T-cell (primary cell): ENCODE results near the gene FTCD. TPM values are rescaled to one million over a fixed set of nuclear protein-coding genes. Genes with fewer than 3 reads are reported as not detected.
A peak's percentile ranks its signal among the peaks of the same experiment; 100 is the strongest.
"Not testable (repeated sequence)": the region's sequence is repeated elsewhere in the genome, so short reads cannot be mapped to it uniquely, and the experiment has no call there.

Experiments used
- ATAC-seq, 4 experiments: fragments of 200-7000 bp in 3 of 4; fragments of 150-1000 bp in 1 of 4; cut with Tn5 transposase; replicated peaks in 1 of 4; 1 replicate in 3 of 4; 2 replicates in 1 of 4; pipeline ENCODE4 v1.10.0; 2021; ENCODE audit warnings: moderate library complexity in 3 of 4, mild to moderate bottlenecking in 2 of 4, moderate number of reproducible peaks in 1 of 4
- CTCF ChIA-PET, 2 donors: fragments of 300-600 bp; sonication (Branson Sonifier 250); formaldehyde crosslinking; loops; one replicate each; lab custom pipeline; 2022; ENCODE audit warnings: antibody characterized with exemption in 2 of 2; lab: Charles Lee
- POLR2A ChIA-PET, 2 donors: fragments of 300-600 bp; sonication (Branson Sonifier 250); formaldehyde crosslinking; loops; one replicate each; lab custom pipeline; 2022; ENCODE audit warnings: antibody characterized with exemption in 2 of 2; lab: Charles Lee
- DNase-seq, 35 experiments: peaks; one replicate each; pipeline versions ENCODE4 v3.0.0 to v3.0.0-alpha.2; 2013 to 2023
- H3K27ac ChIP-seq: one replicate; pipeline ENCODE4 v1.5.1; 2013; ENCODE audit warnings: low read length
- H3K27me3 ChIP-seq, 2 experiments: replicated peaks in 1 of 2; 1 replicate in 1 of 2; 2 replicates in 1 of 2; pipeline versions ENCODE4 v1.6.1 to v1.7.0; 2013; ENCODE audit warnings: low read length in 1 of 2, mixed read lengths in 1 of 2; ENCODE audit not compliant: control insufficient read depth in 2 of 2, insufficient read depth in 2 of 2; ENCODE audit errors: extremely low read depth in 1 of 2
- H3K36me3 ChIP-seq, 2 donors: 1 replicate in 1 of 2; 2 replicates in 1 of 2; pipeline versions ENCODE4 v1.6.1 to v1.7.0; 2013; ENCODE audit warnings: low read length in 1 of 2; ENCODE audit not compliant: control insufficient read depth in 2 of 2, insufficient read depth in 1 of 2; ENCODE audit errors: extremely low read depth in 1 of 2
- H3K4me1 ChIP-seq, 2 experiments: 1 replicate in 1 of 2; 2 replicates in 1 of 2; pipeline versions ENCODE4 v1.6.1 to v1.7.0; 2013; ENCODE audit warnings: low read length in 2 of 2, mixed read lengths in 1 of 2; ENCODE audit not compliant: insufficient read depth in 2 of 2, control insufficient read depth in 1 of 2; ENCODE audit errors: extremely low read depth in 1 of 2
- H3K4me3 ChIP-seq, 2 donors: 1 replicate in 1 of 2; 2 replicates in 1 of 2; pipeline versions ENCODE4 v1.5.1 to v1.7.0; 2013; ENCODE audit warnings: mild to moderate bottlenecking in 2 of 2, low read length in 1 of 2, moderate library complexity in 1 of 2; ENCODE audit not compliant: control insufficient read depth in 1 of 2; ENCODE audit errors: extremely low read depth in 1 of 2
- H3K9me3 ChIP-seq: 2 replicates; pipeline ENCODE4 v1.7.0; 2013
- H3K27ac Mint-ChIP-seq, 2 donors: one replicate each; pipeline ENCODE4 v1.8.0; 2020 to 2021; ENCODE audit warnings: mild to moderate bottlenecking in 2 of 2, mixed read lengths in 2 of 2
- H3K27me3 Mint-ChIP-seq, 2 donors: one replicate each; pipeline ENCODE4 v1.8.0; 2021 to 2022; ENCODE audit warnings: mixed read lengths in 2 of 2
- H3K36me3 Mint-ChIP-seq: one replicate; pipeline ENCODE4 v1.8.0; 2021; ENCODE audit warnings: mixed read lengths
- H3K4me1 Mint-ChIP-seq, 3 donors: one replicate each; pipeline ENCODE4 v1.8.0; 2020 to 2022; ENCODE audit warnings: mixed read lengths in 3 of 3, mild to moderate bottlenecking in 1 of 3
- H3K4me3 Mint-ChIP-seq, 3 donors: one replicate each; pipeline ENCODE4 v1.8.0; 2020 to 2022; ENCODE audit warnings: mild to moderate bottlenecking in 3 of 3, mixed read lengths in 3 of 3, moderate library complexity in 3 of 3
- H3K9me3 Mint-ChIP-seq, 3 donors: one replicate each; pipeline ENCODE4 v1.8.0; 2020 to 2022; ENCODE audit warnings: mixed read lengths in 3 of 3
- WGBS: methylation state at CpG from one replicate; pipeline ENCODE4 v1.1.5; 2013; ENCODE audit warnings: missing lambda C conversion rate; ENCODE audit not compliant: insufficient coverage; 5-methylcytosine and 5-hydroxymethylcytosine counted together
- total RNA-seq, 35 experiments: library from RNA in 6 of 35; stranded (reverse) in 6 of 35; fragments of 120-200 nt in 1 of 35; gene quantifications; one replicate each; pipeline versions ENCODE4 v1.2.1 to v1.2.4 and lab custom pipeline; 2013 to 2026

FTCD gene
- total RNA-seq, 5 donors from 2014 or later (not counting 1 experiment from before 2014, with no cell fraction given), result 0.95 to 6.1 (median 2.5) TPM; not detected in 1

GRCh38 chr21:46148106-46148505 is 7.3 kb downstream of the FTCD start:
- Mint-ChIP-seq H3K27ac (no peak overlapping the region), H3K9me3 (no peaks in the 10 kb centered on the region), H3K4me1 (peaks cover 7 to 10% (median 8%) of the 10 kb centered on the region in 3 donors), H3K4me3 (no peak overlapping the region), H3K36me3 (no peaks in the 10 kb centered on the region), H3K27me3 (no peaks in the 10 kb centered on the region)
- DNase-seq, result no peak
- CTCF ChIA-PET, result no interaction called here
- Histone ChIP-seq H3K27ac (no peak overlapping the region), H3K9me3 (no peaks in the 10 kb centered on the region), H3K4me3 (no peak overlapping the region), H3K27me3 (peaks cover 0 to 19% of the 10 kb centered on the region in 2 experiments), H3K4me1 (peaks cover 0 to 7% of the 10 kb centered on the region in 2 experiments), H3K36me3 (no peaks in the 10 kb centered on the region)
- 88% methylated on average over 5 of the region's 11 CpGs for WGBS
- POLR2A ChIA-PET, result no interaction called here
- ATAC-seq, result no peak

- H3K36me3 ChIP-seq, H3K27ac Mint-ChIP-seq, H3K27me3 Mint-ChIP-seq, H3K4me3 ChIP-seq, H3K4me3 Mint-ChIP-seq, H3K27ac ChIP-seq, H3K36me3 Mint-ChIP-seq, POLR2A ChIA-PET, H3K4me1 ChIP-seq, H3K9me3 Mint-ChIP-seq, H3K9me3 ChIP-seq: not testable (repeated sequence)
- WGBS, result 73% methylated on average over 8 of the region's 12 CpGs
- peaks cover 7 to 12% (median 8%) of the 10 kb centered on the region in 3 donors for H3K4me1 Mint-ChIP-seq
- ATAC-seq, result peak in 1 of 4 experiments; percentile 25
- peak in 25 of 35 experiments; percentile 16 to 57 (median 29) for DNase-seq
- H3K27me3 ChIP-seq, result peaks cover 0 to 15% of the 10 kb centered on the region in 2 experiments
- CTCF ChIA-PET, result interaction anchor here in 1 of 2 donors (0.7 kb wide), 1 partner anchor 11 kb away, joined by 3 read pairs; no protein-coding TSS in a partner anchor
Observed at GRCh38 chr21:46147429-46147828, 8.0 kb downstream of the FTCD start.

- 84% methylated on average over 12 of the region's 14 CpGs for WGBS
- Histone ChIP-seq H3K36me3 (no peaks in the 10 kb centered on the region), H3K27ac (no peak overlapping the region), H3K9me3 (no peaks in the 10 kb centered on the region), H3K4me3 (no peak overlapping the region), H3K27me3 (peaks cover 0 to 12% of the 10 kb centered on the region in 2 experiments), H3K4me1 (peaks cover 0 to 4% of the 10 kb centered on the region in 2 experiments)
- Mint-ChIP-seq H3K36me3 (no peaks in the 10 kb centered on the region), H3K9me3 (no peaks in the 10 kb centered on the region), H3K27me3 (no peaks in the 10 kb centered on the region), H3K4me1 (peaks cover 7 to 12% (median 8%) of the 10 kb centered on the region in 3 donors), H3K27ac (no peak overlapping the region), H3K4me3 (no peak overlapping the region)
- ChIA-PET POLR2A (no interaction called here), CTCF (no interaction called here)
- no peak for DNase-seq
- ATAC-seq, result no peak
Observed at GRCh38 chr21:46146856-46147255, 8.5 kb downstream of the FTCD start.

GRCh38 chr21:46145840-46146691 is 9.3 kb downstream of the FTCD start:
- peaks cover 0 to 11% of the 10 kb centered on the region in 2 experiments for H3K27me3 ChIP-seq
- Mint-ChIP-seq H3K27me3 (no peaks in the 10 kb centered on the region), H3K36me3 (no peaks in the 10 kb centered on the region), H3K27ac (no peak overlapping the region), H3K4me3 (no peak overlapping the region), H3K4me1 (peaks cover 7 to 12% (median 8%) of the 10 kb centered on the region in 3 donors), H3K9me3 (no peaks in the 10 kb centered on the region)
- ChIA-PET CTCF (no interaction called here), POLR2A (no interaction called here)
- H3K27ac ChIP-seq, result no peak overlapping the region
- ATAC-seq (no peak), DNase-seq (no peak)
- H3K9me3 ChIP-seq, result no peaks in the 10 kb centered on the region
- WGBS, result 94% methylated on average over 49 of the region's 60 CpGs
- peaks cover 0 to 4% of the 10 kb centered on the region in 2 experiments for H3K4me1 ChIP-seq
- H3K4me3 ChIP-seq, result no peak overlapping the region
- no peaks in the 10 kb centered on the region for H3K36me3 ChIP-seq

GRCh38 chr21:46145159-46145839 is 10.1 kb downstream of the FTCD start:
- no peak overlapping the region for H3K4me3 Mint-ChIP-seq
- peaks cover 0 to 5% of the 10 kb centered on the region in 2 experiments for H3K27me3 ChIP-seq
- no peaks in the 10 kb centered on the region for H3K36me3 ChIP-seq
- peaks cover 0 to 4% of the 10 kb centered on the region in 2 experiments for H3K4me1 ChIP-seq
- H3K4me1 Mint-ChIP-seq, result peaks cover 7 to 12% (median 8%) of the 10 kb centered on the region in 3 donors
- H3K9me3 Mint-ChIP-seq, result no peaks in the 10 kb centered on the region
- no peak overlapping the region for H3K4me3 ChIP-seq
- peaks cover 0 to 2% of the 10 kb centered on the region in 2 donors for H3K27me3 Mint-ChIP-seq
- H3K27ac Mint-ChIP-seq, result no peak overlapping the region
- ChIA-PET POLR2A (no interaction called here), CTCF (no interaction called here)
- no peaks in the 10 kb centered on the region for H3K36me3 Mint-ChIP-seq
- DNase-seq (no peak), ATAC-seq (no peak)
- no peak overlapping the region for H3K27ac ChIP-seq
- whole genome bisulfite sequencing, result 98% methylated on average over 24 of the region's 51 CpGs
- H3K9me3 ChIP-seq, result no peaks in the 10 kb centered on the region

GRCh38 chr21:46144464-46145070 is 10.8 kb downstream of the FTCD start:
- peak overlapping the region in 1 of 3 donors; percentile 78 for H3K4me3 Mint-ChIP-seq
- Histone ChIP-seq H3K36me3 (no peaks in the 10 kb centered on the region), H3K4me3 (no peak overlapping the region), H3K9me3 (no peaks in the 10 kb centered on the region), H3K27me3 (peaks cover 0 to 10% of the 10 kb centered on the region in 2 experiments), H3K27ac (no peak overlapping the region), H3K4me1 (peaks cover 0 to 4% of the 10 kb centered on the region in 2 experiments)
- no peaks in the 10 kb centered on the region for H3K36me3 Mint-ChIP-seq
- H3K9me3 Mint-ChIP-seq, result no peaks in the 10 kb centered on the region
- H3K27me3 Mint-ChIP-seq, result peaks cover 0 to 4% of the 10 kb centered on the region in 2 donors
- H3K27ac Mint-ChIP-seq, result peak overlapping the region; percentile 43 to 44
- ChIA-PET POLR2A (interaction anchor here in 1 of 2 donors (0.6 kb wide), 1 partner anchor 218 kb away, joined by 3 read pairs; no protein-coding TSS in a partner anchor), CTCF (no interaction called here)
- DNase-seq, result no peak
- 38% methylated on average over 3 of the region's 4 CpGs for WGBS
- no peak for ATAC-seq
- peaks cover 7 to 12% (median 8%) of the 10 kb centered on the region in 3 donors for H3K4me1 Mint-ChIP-seq
